IMR-90 (cell line): ENCODE data around the gene SLC23A2. TPM values are rescaled to one million over a fixed set of nuclear protein-coding genes. Genes with fewer than 3 reads are reported as not detected.

Experiments
- ATAC-seq: fragments of 200-7000 bp; cut with Tn5 transposase; 2 replicates; pipeline ENCODE4 v1.9.1; 2020; ENCODE audit warnings: low read depth, mild to moderate bottlenecking, moderate library complexity
- BruUV-seq: library from RNA; stranded (reverse); fragments of 400-500 nt; replicated peaks from 2 replicates; lab custom pipeline; 2021; lab: Mats Ljungman, UMichigan
- CTCF ChIA-PET: fragments of 300-600 bp; formaldehyde crosslinking; extraction: SDS; loops from one replicate; lab custom pipeline; 2021; ENCODE audit warnings: antibody characterized with exemption; lab: Yijun Ruan, JAX
- POLR2A ChIA-PET: fragments of 300-600 bp; sonication (Branson Sonifier 250); formaldehyde crosslinking; loops from one replicate; lab custom pipeline; 2022; ENCODE audit warnings: antibody characterized with exemption; ENCODE audit not compliant: unreplicated experiment; lab: Charles Lee
- DNase-seq: peaks from one replicate; pipeline ENCODE4 v3.0.0; 2013
- H2AFZ ChIP-seq: replicated peaks from 2 replicates; pipeline ENCODE3; 2013; ENCODE audit warnings: low read length, mild to moderate bottlenecking; ENCODE audit not compliant: poor library complexity
- H2AK5ac ChIP-seq: 2 replicates; pipeline ENCODE4 v1.6.1; 2013; ENCODE audit warnings: low read depth, low read length, inconsistent platforms
- H2AK9ac ChIP-seq: replicated peaks from 2 replicates; pipeline ENCODE3; 2013; ENCODE audit warnings: mild to moderate bottlenecking, low read depth, low read length, moderate library complexity; ENCODE audit not compliant: poor library complexity
- H2BK120ac ChIP-seq: 2 replicates; pipeline ENCODE4 v1.6.1; 2013; ENCODE audit warnings: low read depth, low read length, inconsistent platforms
- H2BK15ac ChIP-seq: 3 replicates; pipeline ENCODE4 v1.6.1; 2013; ENCODE audit warnings: low read depth, low read length, inconsistent platforms
- H2BK20ac ChIP-seq: 2 replicates; pipeline ENCODE4 v1.6.1; 2013; ENCODE audit warnings: low read depth, mild to moderate bottlenecking, inconsistent platforms, low read length, moderate library complexity
- H2BK5ac ChIP-seq: 2 replicates; pipeline ENCODE4 v1.6.1; 2013; ENCODE audit warnings: mild to moderate bottlenecking, low read depth, low read length, inconsistent platforms; ENCODE audit not compliant: poor library complexity, severe bottlenecking
- H3K14ac ChIP-seq: replicated peaks from 2 replicates; pipeline ENCODE4 v1.6.1; 2013; ENCODE audit warnings: low read depth, low read length, inconsistent platforms
- H3K18ac ChIP-seq: 2 replicates; pipeline ENCODE4 v1.6.1; 2013; ENCODE audit warnings: low read depth, low read length, control low read depth
- H3K23ac ChIP-seq: 2 replicates; pipeline ENCODE4 v1.6.1; 2013; ENCODE audit warnings: low read depth, low read length, inconsistent platforms
- H3K27ac ChIP-seq: 2 replicates; pipeline ENCODE4 v1.5.1; 2013; ENCODE audit warnings: mild to moderate bottlenecking, control low read depth, low read length; ENCODE audit not compliant: insufficient read depth
- H3K27me3 ChIP-seq: 2 replicates; pipeline ENCODE4 v1.6.1; 2013; ENCODE audit warnings: low read length; ENCODE audit not compliant: control insufficient read depth, insufficient read depth
- H3K36me3 ChIP-seq: 2 replicates; pipeline ENCODE4 v1.6.1; 2013; ENCODE audit warnings: low read length, mixed read lengths; ENCODE audit not compliant: control insufficient read depth, insufficient read depth
- H3K4ac ChIP-seq: 2 replicates; pipeline ENCODE4 v1.6.1; 2013; ENCODE audit warnings: low read depth, low read length, inconsistent platforms
- H3K4me1 ChIP-seq: 2 replicates; pipeline ENCODE4 v1.6.1; 2013; ENCODE audit warnings: low read length, mixed read lengths; ENCODE audit not compliant: control insufficient read depth, insufficient read depth
- H3K4me2 ChIP-seq: 2 replicates; pipeline ENCODE4 v1.6.1; 2013; ENCODE audit warnings: low read depth, mild to moderate bottlenecking, control low read depth, low read length, moderate library complexity
- H3K4me3 ChIP-seq: 2 replicates; pipeline ENCODE4 v1.5.1; 2013; ENCODE audit warnings: low read depth, mild to moderate bottlenecking, control low read depth, low read length, moderate library complexity; ENCODE audit not compliant: insufficient read depth
- H3K56ac ChIP-seq: 2 replicates; pipeline ENCODE4 v1.6.1; 2013; ENCODE audit warnings: low read length, inconsistent platforms; ENCODE audit not compliant: insufficient read depth; ENCODE audit errors: extremely low read depth
- H3K79me1 ChIP-seq, 2 experiments: 2 replicates each; pipeline ENCODE4 v1.6.1; 2013; ENCODE audit warnings: low read length in 2 of 2, inconsistent platforms in 1 of 2, low read depth in 1 of 2
- H3K9ac ChIP-seq: 2 replicates; pipeline ENCODE4 v1.6.1; 2013; ENCODE audit warnings: low read depth, low read length, control low read depth
- H3K9me1 ChIP-seq: 2 replicates; pipeline ENCODE4 v1.6.1; 2013; ENCODE audit warnings: low read length, inconsistent platforms; ENCODE audit not compliant: insufficient read depth
- H3K9me3 ChIP-seq: 2 replicates; pipeline ENCODE4 v1.6.1; 2013; ENCODE audit warnings: low read length; ENCODE audit not compliant: control insufficient read depth, insufficient read depth
- H4K20me1 ChIP-seq: 2 replicates; pipeline ENCODE4 v1.6.1; 2013; ENCODE audit warnings: low read length, inconsistent platforms; ENCODE audit not compliant: insufficient read depth
- H4K5ac ChIP-seq: 2 replicates; pipeline ENCODE4 v1.6.1; 2013; ENCODE audit warnings: mild to moderate bottlenecking, low read depth, low read length, control low read depth
- H4K8ac ChIP-seq, 2 experiments: 2 replicates each; pipeline ENCODE4 v1.6.1; 2013; ENCODE audit warnings: low read depth in 2 of 2, low read length in 2 of 2, control low read depth in 1 of 2, inconsistent platforms in 1 of 2
- H4K91ac ChIP-seq: 2 replicates; pipeline ENCODE4 v1.6.1; 2013; ENCODE audit warnings: low read depth, low read length, inconsistent platforms; ENCODE audit not compliant: insufficient read depth
- BHLHE40 ChIP-seq: fragments of 150-350 bp; IDR thresholded peaks from 2 replicates; pipeline ENCODE4 v1.6.1; 2016; ENCODE audit warnings: mild to moderate bottlenecking, low read depth, low read length
- CEBPB ChIP-seq: IDR thresholded peaks from 2 replicates; pipeline ENCODE4 v1.6.1; 2012; ENCODE audit warnings: low read depth, low read length, improper control_type of control experiment
- CHD1 ChIP-seq: IDR thresholded peaks from 2 replicates; pipeline ENCODE4 v1.6.1; 2012; ENCODE audit warnings: low read depth, low read length, improper control_type of control experiment
- FOS ChIP-seq: fragments of 150-350 bp; IDR thresholded peaks from 2 replicates; pipeline ENCODE4 v1.6.1; 2016; ENCODE audit warnings: low read depth, low read length
- MAFK ChIP-seq: IDR thresholded peaks from 2 replicates; pipeline ENCODE4 v1.6.1; 2012; ENCODE audit warnings: low read depth, low read length, improper control_type of control experiment
- MAZ ChIP-seq: IDR thresholded peaks from 2 replicates; pipeline ENCODE4 v1.6.1; 2012; ENCODE audit warnings: low read depth, mild to moderate bottlenecking, low read length, improper control_type of control experiment, moderate library complexity, borderline replicate concordance
- MXI1 ChIP-seq: IDR thresholded peaks from 2 replicates; pipeline ENCODE4 v1.6.1; 2012; ENCODE audit warnings: low read depth, mild to moderate bottlenecking, low read length, moderate library complexity, borderline replicate concordance
- NFE2L2 ChIP-seq: fragments of 150-350 bp; IDR thresholded peaks from 2 replicates; pipeline ENCODE4 v1.6.1; 2016; ENCODE audit warnings: low read depth, mild to moderate bottlenecking, low read length
- POLR2A ChIP-seq: IDR thresholded peaks from 2 replicates; pipeline ENCODE4 v1.6.1; 2012; ENCODE audit warnings: mild to moderate bottlenecking, low read depth, low read length
- RAD21 ChIP-seq: IDR thresholded peaks from 2 replicates; pipeline ENCODE4 v1.6.1; 2012; ENCODE audit warnings: low read length, improper control_type of control experiment
- RCOR1 ChIP-seq: IDR thresholded peaks from 2 replicates; pipeline ENCODE4 v1.6.1; 2012; ENCODE audit warnings: mild to moderate bottlenecking, low read length, improper control_type of control experiment; ENCODE audit not compliant: insufficient replicate concordance
- RFX5 ChIP-seq: IDR thresholded peaks from 2 replicates; pipeline ENCODE4 v1.8.0; 2012; ENCODE audit warnings: low read depth, mild to moderate bottlenecking, low read length, moderate library complexity
- SMC3 ChIP-seq: fragments of 150-350 bp; IDR thresholded peaks from 2 replicates; pipeline ENCODE4 v1.6.1; 2016; ENCODE audit warnings: low read depth, mild to moderate bottlenecking, antibody characterized with exemption, low read length, moderate library complexity
- USF2 ChIP-seq: fragments of 150-350 bp; IDR thresholded peaks from 2 replicates; pipeline ENCODE4 v1.6.1; 2017; ENCODE audit warnings: mild to moderate bottlenecking, antibody characterized with exemption, low read length, low read depth
- WGBS, 2 experiments: methylation state at CpG; one replicate each; pipeline versions ENCODE4 v1.1.5 to v1.1.7; 2013; ENCODE audit warnings: missing lambda C conversion rate in 2 of 2; ENCODE audit not compliant: insufficient read length in 1 of 2; ENCODE audit errors: extremely low coverage in 2 of 2; 5-methylcytosine and 5-hydroxymethylcytosine counted together
- dilution Hi-C: fragments of 300-500 bp; cut with HindIII; formaldehyde crosslinking; loops from one replicate; pipeline ENCODE4 v1.14.3; 2018; ENCODE audit warnings: low sequenced_read_pairs; ENCODE audit not compliant: unreplicated experiment
- in situ Hi-C: fragments of 300-500 bp; cut with MboI; formaldehyde crosslinking; loops from 3 replicates; pipeline ENCODE4 v1.14.3; 2019; ENCODE audit warnings: low sequenced_read_pairs, inconsistent platforms, mixed read lengths
- intact Hi-C: fragments of 100-400 bp; cut with micrococcal nuclease; formaldehyde crosslinking; loops from 2 replicates; pipeline ENCODE4 v1.10.0; 2022
- polyA plus RNA-seq, 3 experiments: library from polyadenylated mRNA; depleted of rRNA; stranded (reverse); fragments of >200 nt; gene quantifications; 2 replicates each; pipeline ENCODE4 v1.2.3, GENCODE V29; 2012; ENCODE audit warnings: low replicate concordance in 1 of 3
- total RNA-seq: library from RNA; depleted of rRNA; stranded (reverse); fragments of >200 nt; gene quantifications from 2 replicates; pipeline ENCODE4 v1.2.3, GENCODE V29; 2012
- TF ChIP-seq, protein P1 (sequence below): conservative IDR thresholded peaks from 2 replicates; pipeline ENCODE4 v1.5.1; 2012; ENCODE audit warnings: mild to moderate bottlenecking, low read depth, low read length, improper control_type of control experiment
- TF ChIP-seq, protein P2 (sequence below): fragments of 150-350 bp; IDR thresholded peaks from 2 replicates; pipeline ENCODE4 v1.6.1; 2016; ENCODE audit warnings: low read depth, mild to moderate bottlenecking, low read length, moderate library complexity, borderline replicate concordance

SLC23A2 gene
- total and polyA plus RNA-seq, 2 of the 4 experiments (the other 2 are of a cell fraction): 10.2 to 14.4 TPM

DNA sequence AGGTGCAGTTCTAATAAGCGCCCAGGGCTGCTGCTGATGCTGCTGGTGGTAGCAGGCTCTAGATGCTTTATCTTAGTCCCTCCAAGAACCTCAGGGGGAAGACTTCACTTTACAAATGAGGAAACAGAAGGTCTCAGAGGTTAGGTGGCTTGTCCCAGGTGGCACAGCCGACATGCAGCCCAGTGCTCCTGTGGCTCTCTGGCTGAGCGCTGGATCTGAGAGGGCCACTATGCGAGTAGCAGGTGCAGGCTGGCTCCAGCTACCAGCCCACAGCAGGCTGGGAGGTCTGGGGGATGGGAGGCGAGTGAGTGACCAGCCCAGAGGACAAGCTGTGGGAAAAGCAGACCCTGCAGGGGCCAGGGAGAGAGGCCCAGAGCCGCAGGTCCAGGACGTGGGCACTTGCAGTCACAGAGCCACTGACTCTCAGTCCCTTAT, 188.7 kb downstream of the SLC23A2 start:
- no peaks in the 10 kb centered on the region for H3K9me3 ChIP-seq
- H3K4me1 ChIP-seq: peaks cover 6% of the 10 kb centered on the region; the same call in 1 of the 2 replicates
- H3K4me3 ChIP-seq: no peak overlapping the region
- no peak overlapping the region for H4K8ac ChIP-seq
- H2AK5ac ChIP-seq: no peak overlapping the region
- no peak overlapping the region for H4K5ac ChIP-seq
- ChIA-PET CTCF (no interaction called here), POLR2A (no interaction called here)
- dilution Hi-C loops (no loop called here), intact Hi-C loops (no loop called here), in situ Hi-C loops (no loop called here)
- no peak overlapping the region for H2AK9ac ChIP-seq
- H3K36me3 ChIP-seq: peaks cover 7% of the 10 kb centered on the region; the same call in 1 of the 2 replicates
- TF ChIP-seq CEBPB (no peak), RFX5 (no peak), BHLHE40 (no peak), MAZ (no peak), NFE2L2 (no peak), RCOR1 (no peak), MXI1 (no peak), RAD21 (no peak), CHD1 (no peak), POLR2A (no peak), SMC3 (no peak), MAFK (no peak), FOS (no peak), USF2 (no peak)
- TF ChIP-seq, protein P1, sequence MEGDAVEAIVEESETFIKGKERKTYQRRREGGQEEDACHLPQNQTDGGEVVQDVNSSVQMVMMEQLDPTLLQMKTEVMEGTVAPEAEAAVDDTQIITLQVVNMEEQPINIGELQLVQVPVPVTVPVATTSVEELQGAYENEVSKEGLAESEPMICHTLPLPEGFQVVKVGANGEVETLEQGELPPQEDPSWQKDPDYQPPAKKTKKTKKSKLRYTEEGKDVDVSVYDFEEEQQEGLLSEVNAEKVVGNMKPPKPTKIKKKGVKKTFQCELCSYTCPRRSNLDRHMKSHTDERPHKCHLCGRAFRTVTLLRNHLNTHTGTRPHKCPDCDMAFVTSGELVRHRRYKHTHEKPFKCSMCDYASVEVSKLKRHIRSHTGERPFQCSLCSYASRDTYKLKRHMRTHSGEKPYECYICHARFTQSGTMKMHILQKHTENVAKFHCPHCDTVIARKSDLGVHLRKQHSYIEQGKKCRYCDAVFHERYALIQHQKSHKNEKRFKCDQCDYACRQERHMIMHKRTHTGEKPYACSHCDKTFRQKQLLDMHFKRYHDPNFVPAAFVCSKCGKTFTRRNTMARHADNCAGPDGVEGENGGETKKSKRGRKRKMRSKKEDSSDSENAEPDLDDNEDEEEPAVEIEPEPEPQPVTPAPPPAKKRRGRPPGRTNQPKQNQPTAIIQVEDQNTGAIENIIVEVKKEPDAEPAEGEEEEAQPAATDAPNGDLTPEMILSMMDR: no peak
- TF ChIP-seq, protein P2, sequence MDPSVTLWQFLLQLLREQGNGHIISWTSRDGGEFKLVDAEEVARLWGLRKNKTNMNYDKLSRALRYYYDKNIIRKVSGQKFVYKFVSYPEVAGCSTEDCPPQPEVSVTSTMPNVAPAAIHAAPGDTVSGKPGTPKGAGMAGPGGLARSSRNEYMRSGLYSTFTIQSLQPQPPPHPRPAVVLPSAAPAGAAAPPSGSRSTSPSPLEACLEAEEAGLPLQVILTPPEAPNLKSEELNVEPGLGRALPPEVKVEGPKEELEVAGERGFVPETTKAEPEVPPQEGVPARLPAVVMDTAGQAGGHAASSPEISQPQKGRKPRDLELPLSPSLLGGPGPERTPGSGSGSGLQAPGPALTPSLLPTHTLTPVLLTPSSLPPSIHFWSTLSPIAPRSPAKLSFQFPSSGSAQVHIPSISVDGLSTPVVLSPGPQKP: no peak
- peaks cover 0 to 11% of the 10 kb centered on the region in 2 experiments; a peak in 1 of 4 replicates for H3K79me1 ChIP-seq
- no peak overlapping the region for H3K9ac ChIP-seq
- no peak for ATAC-seq
- DNase-seq: no peak
- H2BK15ac ChIP-seq: no peak overlapping the region
- peaks cover 11% of the 10 kb centered on the region for H3K9me1 ChIP-seq
- no peak overlapping the region for H2BK120ac ChIP-seq
- no peaks in the 10 kb centered on the region for H3K27me3 ChIP-seq
- H3K27ac ChIP-seq: no peak overlapping the region
- no peak overlapping the region for H3K14ac ChIP-seq
- no peak overlapping the region for H2BK5ac ChIP-seq
- H4K91ac ChIP-seq: no peak overlapping the region
- no TSS peak for BruUV-seq
- H3K4ac ChIP-seq: no peak overlapping the region
- H3K4me2 ChIP-seq: no peak overlapping the region
- no peak overlapping the region for H3K56ac ChIP-seq
- no peaks in the 10 kb centered on the region for H4K20me1 ChIP-seq
- no peak overlapping the region for H3K23ac ChIP-seq
- 48% methylated on average over 4 of the region's 7 CpGs; no CpG with 5 or more reads in 1 of the 2 experiments for WGBS, 2 experiments
- no peak overlapping the region for H2BK20ac ChIP-seq
- no peak overlapping the region for H2AFZ ChIP-seq
- H3K18ac ChIP-seq: no peak overlapping the region
